Body of pancreas (tissue), 4 donors: ENCODE data around the gene SUSD3. TPM values are rescaled to one million over a fixed set of nuclear protein-coding genes. Genes with fewer than 3 reads are reported as not detected.

ENCODE experiments used
- ATAC-seq: fragments of 150-250 bp; one replicate; pipeline ENCODE4 v1.9.1; 2016
- DNase-seq, 4 donors: peaks; one replicate each; pipeline ENCODE4 v3.0.0-alpha.2; 2019
- H3K27ac ChIP-seq, 4 donors: fragments of 200-600 bp; sonication (generic); 1 replicate in 3 of 4; 2 replicates in 1 of 4; pipeline versions ENCODE4 v1.5.1 to v1.6.1; 2016 to 2019; ENCODE audit warnings: mild to moderate bottlenecking in 1 of 4, mixed read lengths in 1 of 4, moderate library complexity in 1 of 4
- H3K27me3 ChIP-seq, 2 donors: fragments of 200-600 bp; sonication (generic); one replicate each; pipeline ENCODE4 v1.6.0; 2016; ENCODE audit warnings: mild to moderate bottlenecking in 1 of 2
- H3K36me3 ChIP-seq, 2 donors: fragments of 200-600 bp; sonication (generic); replicated peaks in 1 of 2; 2 replicates each; pipeline ENCODE4 v1.5.1; 2016; ENCODE audit warnings: low read depth in 2 of 2; ENCODE audit not compliant: insufficient read depth in 1 of 2
- H3K4me1 ChIP-seq: fragments of 200-600 bp; sonication (generic); one replicate; pipeline ENCODE4 v1.6.0; 2016
- H3K4me3 ChIP-seq, 2 donors: fragments of 200-600 bp; sonication (generic); 1 replicate in 1 of 2; 2 replicates in 1 of 2; pipeline ENCODE4 v1.5.1; 2016 to 2019
- H3K9me3 ChIP-seq, 3 donors: fragments of 200-600 bp; sonication (generic); 1 replicate in 2 of 3; 2 replicates in 1 of 3; pipeline ENCODE4 v1.5.1; 2016
- POLR2A ChIP-seq, 3 donors: fragments of 450-650 bp; IDR thresholded peaks; one replicate each; pipeline ENCODE4 v1.6.1; 2016; ENCODE audit warnings: antibody characterized with exemption in 3 of 3, mild to moderate bottlenecking in 2 of 3
- WGBS, 2 donors: methylation state at CpG; one replicate each; pipeline ENCODE4 v1.1.5; 2017; 5-methylcytosine and 5-hydroxymethylcytosine counted together
- intact Hi-C: fragments of 100-400 bp; cut with DNase I; formaldehyde crosslinking; loops from one replicate; pipeline ENCODE4 v1.15.1; 2023
- total RNA-seq, 2 donors: library from RNA; depleted of rRNA; stranded (reverse); fragments of >200 nt; gene quantifications; one replicate each; pipeline ENCODE4 v1.1.0, GENCODE V29; 2016
- TF ChIP-seq, protein P1 (sequence below), 7 experiments: fragments of 450-650 bp in 4 of 7; fragments of 200-600 bp in 3 of 7; sonication (generic) in 3 of 7; IDR thresholded peaks; one replicate each; pipeline ENCODE4 v1.5.1; 2016 to 2019; ENCODE audit warnings: antibody characterized with exemption in 7 of 7

The SUSD3 gene
- total RNA-seq, 2 donors from 2014 or later, result 3.6 TPM; not detected in 1

GRCh38 chr9:93049491-93049890, 9.0 kb upstream of the SUSD3 start:
- H3K27me3 ChIP-seq, result no peaks in the 10 kb centered on the region
- H3K27ac ChIP-seq, result no peak overlapping the region
- intact Hi-C loops, result no loop called here
- ATAC-seq, result peak; percentile 9
- peaks cover 12% of the 10 kb centered on the region for H3K4me1 ChIP-seq
- H3K4me3 ChIP-seq, result no peak overlapping the region
- no peaks in the 10 kb centered on the region for H3K9me3 ChIP-seq
- no peak for TF ChIP-seq POLR2A (IDR thresholded peaks at IDR 0.05)
- TF ChIP-seq, protein P1, sequence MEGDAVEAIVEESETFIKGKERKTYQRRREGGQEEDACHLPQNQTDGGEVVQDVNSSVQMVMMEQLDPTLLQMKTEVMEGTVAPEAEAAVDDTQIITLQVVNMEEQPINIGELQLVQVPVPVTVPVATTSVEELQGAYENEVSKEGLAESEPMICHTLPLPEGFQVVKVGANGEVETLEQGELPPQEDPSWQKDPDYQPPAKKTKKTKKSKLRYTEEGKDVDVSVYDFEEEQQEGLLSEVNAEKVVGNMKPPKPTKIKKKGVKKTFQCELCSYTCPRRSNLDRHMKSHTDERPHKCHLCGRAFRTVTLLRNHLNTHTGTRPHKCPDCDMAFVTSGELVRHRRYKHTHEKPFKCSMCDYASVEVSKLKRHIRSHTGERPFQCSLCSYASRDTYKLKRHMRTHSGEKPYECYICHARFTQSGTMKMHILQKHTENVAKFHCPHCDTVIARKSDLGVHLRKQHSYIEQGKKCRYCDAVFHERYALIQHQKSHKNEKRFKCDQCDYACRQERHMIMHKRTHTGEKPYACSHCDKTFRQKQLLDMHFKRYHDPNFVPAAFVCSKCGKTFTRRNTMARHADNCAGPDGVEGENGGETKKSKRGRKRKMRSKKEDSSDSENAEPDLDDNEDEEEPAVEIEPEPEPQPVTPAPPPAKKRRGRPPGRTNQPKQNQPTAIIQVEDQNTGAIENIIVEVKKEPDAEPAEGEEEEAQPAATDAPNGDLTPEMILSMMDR (IDR thresholded peaks at IDR 0.05), result no peak
- WGBS, 2 donors, result 55 to 62% methylated on average over 4 of the region's 4 CpGs
- no peaks in the 10 kb centered on the region for H3K36me3 ChIP-seq
- DNase-seq, result no peak

- Histone ChIP-seq H3K4me1 (peaks cover 12% of the 10 kb centered on the region), H3K27ac (no peak overlapping the region), H3K4me3 (no peak overlapping the region), H3K27me3 (no peaks in the 10 kb centered on the region), H3K36me3 (no peaks in the 10 kb centered on the region), H3K9me3 (no peaks in the 10 kb centered on the region)
- DNase-seq (no peak), ATAC-seq (no peak)
- WGBS, 2 donors, result 87% methylated on average over 4 of the region's 4 CpGs
- intact Hi-C loops, result no loop called here
- TF ChIP-seq POLR2A (IDR thresholded peaks at IDR 0.05), result no peak
- TF ChIP-seq, protein P1 (IDR thresholded peaks at IDR 0.05), result no peak
Observed at GRCh38 chr9:93050231-93050630, 8.3 kb upstream of the SUSD3 start.

DNA sequence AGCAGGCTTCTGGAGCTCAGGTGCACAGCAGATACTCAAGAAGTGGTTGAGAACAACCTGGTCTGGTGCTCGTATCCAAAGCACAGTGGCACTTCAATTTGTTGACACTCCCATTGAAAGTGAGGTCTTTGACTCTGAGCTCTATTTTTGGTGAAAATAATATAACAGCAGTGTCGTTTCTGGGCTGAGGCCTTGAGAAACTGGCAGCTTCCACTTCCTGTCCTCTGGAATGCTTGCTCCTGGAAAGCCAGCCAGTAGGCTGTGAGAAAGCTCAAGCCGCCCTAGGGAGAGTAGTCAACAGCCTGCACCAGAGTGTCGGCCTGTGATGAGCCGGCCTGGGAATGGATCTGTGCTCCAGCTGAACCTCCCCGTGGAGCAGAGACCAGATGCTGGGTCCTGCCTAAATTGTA, 6.8 kb upstream of the SUSD3 start:
- peaks cover 12% of the 10 kb centered on the region for H3K4me1 ChIP-seq
- no peaks in the 10 kb centered on the region for H3K36me3 ChIP-seq
- peak overlapping the region in 2 of 4 donors; percentile 7 to 49 for H3K27ac ChIP-seq
- intact Hi-C loops, result no loop called here
- ATAC-seq, result peak; percentile 52
- DNase-seq, result peak in 3 of 4 donors; percentile 32 to 67 (median 51)
- WGBS, 2 donors, result 47 to 48% methylated on average over 6 of the region's 6 CpGs
- no peaks in the 10 kb centered on the region for H3K27me3 ChIP-seq
- H3K4me3 ChIP-seq, result no peak overlapping the region
- TF ChIP-seq, protein P1 (IDR thresholded peaks at IDR 0.05), result no peak
- no peak for TF ChIP-seq POLR2A (IDR thresholded peaks at IDR 0.05)
- no peaks in the 10 kb centered on the region for H3K9me3 ChIP-seq

- peaks cover 12% of the 10 kb centered on the region for H3K4me1 ChIP-seq
- DNase-seq, result no peak
- no peaks in the 10 kb centered on the region for H3K27me3 ChIP-seq
- H3K36me3 ChIP-seq, result no peaks in the 10 kb centered on the region
- intact Hi-C loops, result no loop called here
- TF ChIP-seq, protein P1 (IDR thresholded peaks at IDR 0.05), result no peak
- TF ChIP-seq POLR2A (IDR thresholded peaks at IDR 0.05), result no peak
- no peak overlapping the region for H3K27ac ChIP-seq
- H3K4me3 ChIP-seq, result no peak overlapping the region
- H3K9me3 ChIP-seq, result no peaks in the 10 kb centered on the region
- no peak for ATAC-seq
- WGBS, 2 donors, result 74 to 82% methylated on average over 3 to 15 of the region's 15 CpGs
Observed at GRCh38 chr9:93052791-93053540, 5.5 kb upstream of the SUSD3 start.
